Common myeloid progenitor, CD34-positive (primary cell): ENCODE measurements around the gene DNAH11.
"Not testable (repeated sequence)": the region's sequence is repeated elsewhere in the genome, so short reads cannot be mapped to it uniquely, and the experiment has no call there.

ENCODE experiments used
- CTCF ChIA-PET: fragments of 350-600 bp; sonication (Branson Sonifier 250); formaldehyde crosslinking; loops from one replicate; lab custom pipeline; 2021; ENCODE audit warnings: antibody characterized with exemption; lab: Charles Lee
- POLR2A ChIA-PET: fragments of 350-600 bp; sonication (Branson Sonifier 250); formaldehyde crosslinking; loops from one replicate; lab custom pipeline; 2021; ENCODE audit warnings: antibody characterized with exemption; lab: Charles Lee
- DNase-seq, 3 donors: peaks; one replicate each; pipeline versions ENCODE4 v3.0.0 to v3.0.0-alpha.2; 2013
- H3K27ac ChIP-seq, 2 experiments: 1 replicate in 1 of 2; 2 replicates in 1 of 2; pipeline ENCODE4 v1.7.0; 2013; ENCODE audit warnings: inconsistent platforms in 2 of 2, low read length in 2 of 2, mild to moderate bottlenecking in 2 of 2, low read depth in 1 of 2, moderate library complexity in 1 of 2; ENCODE audit not compliant: severe bottlenecking in 2 of 2, insufficient read depth in 1 of 2, poor library complexity in 1 of 2
- H3K27me3 ChIP-seq, 5 experiments: replicated peaks in 2 of 5; 1 replicate in 3 of 5; 2 replicates in 2 of 5; pipeline versions ENCODE4 v1.6.1 to v1.7.0; 2013; ENCODE audit warnings: low read length in 4 of 5, mild to moderate bottlenecking in 2 of 5, moderate library complexity in 2 of 5, inconsistent platforms in 1 of 5; ENCODE audit not compliant: insufficient read depth in 5 of 5, control insufficient read depth in 4 of 5
- H3K36me3 ChIP-seq, 4 experiments: 1 replicate in 2 of 4; 2 replicates in 2 of 4; pipeline versions ENCODE4 v1.6.1 to v1.7.0; 2013; ENCODE audit warnings: low read length in 3 of 4, control low read depth in 1 of 4, mild to moderate bottlenecking in 1 of 4; ENCODE audit not compliant: control insufficient read depth in 4 of 4, insufficient read depth in 4 of 4
- H3K4me1 ChIP-seq, 4 experiments: 1 replicate in 3 of 4; 2 replicates in 1 of 4; pipeline versions ENCODE4 v1.6.1 to v1.7.1; 2013; ENCODE audit warnings: low read length in 3 of 4, mild to moderate bottlenecking in 3 of 4, control low read depth in 1 of 4, inconsistent platforms in 1 of 4, moderate library complexity in 1 of 4; ENCODE audit not compliant: control insufficient read depth in 4 of 4, insufficient read depth in 4 of 4; ENCODE audit errors: control extremely low read depth in 1 of 4
- H3K4me3 ChIP-seq, 7 experiments: 1 replicate in 4 of 7; 2 replicates in 3 of 7; pipeline versions ENCODE4 v1.5.1 to v1.7.0; 2013; ENCODE audit warnings: mild to moderate bottlenecking in 7 of 7, low read length in 6 of 7, moderate library complexity in 6 of 7, inconsistent platforms in 2 of 7, low read depth in 2 of 7, control low read depth in 1 of 7; ENCODE audit not compliant: insufficient read depth in 4 of 7, control insufficient read depth in 1 of 7; ENCODE audit errors: extremely low read depth in 1 of 7
- H3K9me3 ChIP-seq, 5 experiments: 1 replicate in 4 of 5; 2 replicates in 1 of 5; pipeline versions ENCODE4 v1.6.1 to v1.7.1; 2013; ENCODE audit warnings: low read length in 4 of 5, mild to moderate bottlenecking in 2 of 5, inconsistent platforms in 1 of 5, low read depth in 1 of 5, moderate library complexity in 1 of 5; ENCODE audit not compliant: control insufficient read depth in 4 of 5, insufficient read depth in 2 of 5; ENCODE audit errors: control extremely low read depth in 1 of 5
- WGBS: methylation state at CpG from one replicate; pipeline ENCODE4 v1.1.5; 2013; ENCODE audit not compliant: insufficient coverage; 5-methylcytosine and 5-hydroxymethylcytosine counted together

Gene DNAH11

DNA sequence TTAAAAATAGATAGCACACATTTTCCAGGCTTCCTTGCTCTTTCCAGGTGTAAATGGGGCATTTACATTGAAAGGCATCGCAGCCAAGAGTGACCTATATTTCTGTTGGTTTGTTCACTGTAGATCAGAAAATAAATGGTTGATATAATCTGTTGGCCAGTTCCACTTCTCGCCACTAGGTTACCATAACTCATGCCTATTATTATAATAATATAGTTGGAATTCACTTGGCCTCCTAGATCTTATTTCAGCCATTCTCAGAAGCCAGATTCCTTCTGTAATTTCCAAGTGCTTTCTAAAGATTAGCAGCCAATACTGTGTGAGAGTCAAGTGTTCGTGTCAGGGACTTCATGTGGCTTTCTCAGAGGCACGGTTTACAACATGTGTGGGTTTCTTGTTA lies 179.5 kb downstream of the DNAH11 start:
- no peaks in the 10 kb centered on the region for H3K4me1 ChIP-seq
- H3K27me3 ChIP-seq = no peaks in the 10 kb centered on the region
- DNase-seq = no peak
- H3K27ac ChIP-seq = no peak overlapping the region
- H3K9me3 ChIP-seq = no peaks in the 10 kb centered on the region
- H3K36me3 ChIP-seq = no peaks in the 10 kb centered on the region
- 83% methylated on average over 1 of the region's 4 CpGs for WGBS
- CTCF ChIA-PET = interaction anchor here (1.2 kb wide), 1 partner anchor 85 kb away, joined by 4 read pairs; no protein-coding TSS in a partner anchor
- POLR2A ChIA-PET = no interaction called here
- no peak overlapping the region for H3K4me3 ChIP-seq

DNA sequence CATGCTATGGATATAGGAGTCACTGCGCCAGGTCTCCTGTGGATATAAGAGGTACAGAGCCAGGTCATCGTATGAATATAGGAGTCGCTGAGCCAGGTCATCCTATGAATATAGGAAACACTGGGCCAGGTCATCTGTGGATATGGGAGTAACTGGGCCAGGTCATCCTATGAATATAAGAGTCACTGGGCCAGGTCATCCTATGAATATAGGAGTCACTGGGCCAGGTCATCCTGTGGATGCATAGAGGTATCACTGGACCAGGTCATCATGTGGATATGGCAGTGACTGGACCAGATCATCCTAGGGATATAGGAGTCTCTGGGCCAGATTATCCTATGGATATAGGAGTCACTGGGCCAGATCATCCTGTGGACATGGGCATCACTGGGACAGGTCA lies 181.7 kb downstream of the DNAH11 start:
- 95% methylated on average over 2 of the region's 3 CpGs for WGBS
- CTCF ChIA-PET = no interaction called here

DNA sequence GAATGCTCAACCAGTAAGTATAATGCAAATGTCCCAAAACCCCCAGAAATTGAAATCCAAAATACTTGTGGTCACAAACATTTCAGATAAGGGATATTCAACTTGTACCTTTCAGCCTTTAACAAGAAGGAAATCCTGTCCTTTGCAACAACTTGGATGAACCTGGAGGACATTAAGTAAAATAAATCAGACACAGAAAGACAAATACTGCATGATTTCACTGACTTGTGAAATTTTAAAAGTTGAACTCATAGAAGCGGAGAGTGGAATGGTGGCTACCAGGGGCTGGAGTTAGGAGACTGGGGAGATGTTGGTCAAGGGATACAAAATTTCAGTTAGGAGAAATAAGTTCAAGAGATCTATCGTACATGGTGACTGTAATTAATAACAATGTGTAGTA lies 187.6 kb downstream of the DNAH11 start:
- ChIA-PET POLR2A (interaction anchor here (0.6 kb wide), 1 partner anchor 300 kb away, joined by 3 read pairs; no protein-coding TSS in a partner anchor), CTCF (no interaction called here)
- Histone ChIP-seq H3K4me3 (no peak overlapping the region), H3K27me3 (no peaks in the 10 kb centered on the region), H3K36me3 (no peaks in the 10 kb centered on the region), H3K9me3 (no peaks in the 10 kb centered on the region), H3K4me1 (no peaks in the 10 kb centered on the region), H3K27ac (no peak overlapping the region)
- no peak for DNase-seq
- 100% methylated on average over 1 of the region's 2 CpGs for WGBS

More for the DNA sequence above, 181.7 kb downstream of the DNAH11 start:
- Histone ChIP-seq H3K36me3 (no peaks in the 10 kb centered on the region), H3K4me3 (no peak overlapping the region), H3K27ac (no peak overlapping the region), H3K9me3 (no peaks in the 10 kb centered on the region), H3K4me1 (no peaks in the 10 kb centered on the region), H3K27me3 (no peaks in the 10 kb centered on the region)
- no peak for DNase-seq
- POLR2A ChIA-PET = no interaction called here

DNA sequence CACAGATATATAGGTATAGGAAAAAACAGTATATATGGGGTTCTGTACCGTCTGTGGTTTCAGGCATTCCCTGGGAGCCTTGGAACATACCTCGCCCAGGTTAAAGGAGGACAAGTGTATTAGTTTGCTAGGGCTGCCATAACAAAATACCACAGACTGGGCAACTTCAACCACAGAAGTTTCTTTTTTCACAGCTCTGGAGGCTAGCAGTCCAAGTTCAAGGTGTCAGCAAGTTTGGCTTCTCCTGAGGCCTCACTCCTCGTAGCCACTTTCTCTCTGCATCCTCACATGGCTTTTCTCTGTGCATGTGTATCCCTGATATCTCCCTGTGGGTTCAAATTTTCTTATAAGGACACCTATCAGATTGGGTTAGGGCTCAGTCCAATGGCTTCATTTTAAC lies 189.1 kb downstream of the DNAH11 start:
- H3K4me3 ChIP-seq = no peak overlapping the region
- 92% methylated on average over 1 of the region's 3 CpGs for WGBS

GRCh38 chr7:21732956-21733355 lies 190.1 kb downstream of the DNAH11 start:
- WGBS = 100% methylated on average over 3 of the region's 6 CpGs

More for the DNA sequence above, 189.1 kb downstream of the DNAH11 start:
- CTCF ChIA-PET = no interaction called here
- no peak for DNase-seq
- no peaks in the 10 kb centered on the region for H3K9me3 ChIP-seq
- no peak overlapping the region for H3K27ac ChIP-seq
- no peaks in the 10 kb centered on the region for H3K4me1 ChIP-seq
- H3K27me3 ChIP-seq = no peaks in the 10 kb centered on the region
- POLR2A ChIA-PET = no interaction called here
- no peaks in the 10 kb centered on the region for H3K36me3 ChIP-seq

DNA sequence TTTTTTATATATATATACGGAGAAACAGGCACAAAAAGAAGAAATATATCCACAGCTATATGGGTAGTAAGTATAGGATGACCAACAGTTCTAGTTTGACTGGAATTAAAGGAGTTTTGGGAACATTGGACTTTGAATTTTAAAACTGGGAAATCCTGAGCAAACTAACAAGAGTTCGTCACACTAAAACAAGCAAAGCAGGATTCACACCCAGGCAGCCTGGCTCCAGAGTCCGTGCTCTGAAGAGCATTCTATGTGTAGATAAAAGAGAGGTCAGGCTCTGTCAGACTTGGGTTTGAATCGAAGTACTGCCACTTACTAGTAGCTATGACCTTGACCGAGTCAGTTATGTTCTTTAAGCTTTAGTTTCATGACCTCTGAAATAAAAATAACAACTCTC lies 191.0 kb downstream of the DNAH11 start:
- ChIA-PET CTCF (no interaction called here), POLR2A (no interaction called here)
- no peak overlapping the region for H3K4me3 ChIP-seq
- 100% methylated on average over 1 of the region's 5 CpGs for whole genome bisulfite sequencing
- no peaks in the 10 kb centered on the region for H3K4me1 ChIP-seq
- no peaks in the 10 kb centered on the region for H3K36me3 ChIP-seq
- H3K27me3 ChIP-seq = no peaks in the 10 kb centered on the region
- no peak overlapping the region for H3K27ac ChIP-seq
- no peak for DNase-seq
- no peaks in the 10 kb centered on the region for H3K9me3 ChIP-seq

More at GRCh38 chr7:21732956-21733355, 190.1 kb downstream of the DNAH11 start:
- H3K4me1 ChIP-seq, POLR2A ChIA-PET, DNase-seq, CTCF ChIA-PET, H3K27ac ChIP-seq, H3K9me3 ChIP-seq, H3K36me3 ChIP-seq, H3K27me3 ChIP-seq, H3K4me3 ChIP-seq: not testable (repeated sequence)

DNA sequence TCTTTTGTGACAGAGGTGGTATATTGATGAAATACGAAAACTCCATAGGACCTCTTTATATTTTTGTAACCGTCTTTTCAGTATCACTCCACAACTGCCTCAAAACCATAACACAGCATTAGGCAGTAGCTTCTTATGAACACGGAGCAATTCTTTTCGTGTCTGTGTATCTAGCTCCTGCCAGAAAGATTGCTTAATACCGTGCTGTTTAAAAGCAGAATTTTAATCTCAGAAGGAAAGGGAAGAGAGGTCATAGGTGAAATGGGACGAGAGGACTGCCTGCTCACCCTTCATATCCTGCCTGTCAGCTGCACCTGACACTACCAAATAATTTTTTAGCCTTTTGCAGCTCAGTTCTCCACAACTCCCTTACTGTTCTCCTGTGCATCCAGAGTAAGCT lies 200.7 kb downstream of the DNAH11 start:
- no peak overlapping the region for H3K27ac ChIP-seq
- ChIA-PET POLR2A (no interaction called here), CTCF (no interaction called here)
- no peak overlapping the region for H3K4me3 ChIP-seq
- 100% methylated on average over 2 of the region's 6 CpGs for WGBS
- H3K4me1 ChIP-seq = no peaks in the 10 kb centered on the region
- H3K9me3 ChIP-seq = no peaks in the 10 kb centered on the region
- H3K27me3 ChIP-seq = peaks cover 0 to 3% (median 0%) of the 10 kb centered on the region in 5 experiments
- DNase-seq = no peak
- H3K36me3 ChIP-seq = no peaks in the 10 kb centered on the region
